Endometrial microvascular endothelial cells (primary cell): ENCODE measurements around the gene ATP2C2. TPM values are rescaled to one million over a fixed set of nuclear protein-coding genes. Genes with fewer than 3 reads are reported as not detected.

Source experiments
- in situ Hi-C: cut with HindIII; loops from 2 replicates; pipeline ENCODE4 v1.10.0; 2017; ENCODE audit warnings: low sequenced_read_pairs, low pct_unique_long_range_greater_than_20kb; ENCODE audit errors: inconsistent ontology term
- total RNA-seq: library from RNA; depleted of rRNA; stranded (reverse); fragments of >200 nt; gene quantifications from one replicate; pipeline ENCODE4 v1.2.3, GENCODE V29; 2015; ENCODE audit errors: inconsistent ontology term

The ATP2C2 gene, protein sequence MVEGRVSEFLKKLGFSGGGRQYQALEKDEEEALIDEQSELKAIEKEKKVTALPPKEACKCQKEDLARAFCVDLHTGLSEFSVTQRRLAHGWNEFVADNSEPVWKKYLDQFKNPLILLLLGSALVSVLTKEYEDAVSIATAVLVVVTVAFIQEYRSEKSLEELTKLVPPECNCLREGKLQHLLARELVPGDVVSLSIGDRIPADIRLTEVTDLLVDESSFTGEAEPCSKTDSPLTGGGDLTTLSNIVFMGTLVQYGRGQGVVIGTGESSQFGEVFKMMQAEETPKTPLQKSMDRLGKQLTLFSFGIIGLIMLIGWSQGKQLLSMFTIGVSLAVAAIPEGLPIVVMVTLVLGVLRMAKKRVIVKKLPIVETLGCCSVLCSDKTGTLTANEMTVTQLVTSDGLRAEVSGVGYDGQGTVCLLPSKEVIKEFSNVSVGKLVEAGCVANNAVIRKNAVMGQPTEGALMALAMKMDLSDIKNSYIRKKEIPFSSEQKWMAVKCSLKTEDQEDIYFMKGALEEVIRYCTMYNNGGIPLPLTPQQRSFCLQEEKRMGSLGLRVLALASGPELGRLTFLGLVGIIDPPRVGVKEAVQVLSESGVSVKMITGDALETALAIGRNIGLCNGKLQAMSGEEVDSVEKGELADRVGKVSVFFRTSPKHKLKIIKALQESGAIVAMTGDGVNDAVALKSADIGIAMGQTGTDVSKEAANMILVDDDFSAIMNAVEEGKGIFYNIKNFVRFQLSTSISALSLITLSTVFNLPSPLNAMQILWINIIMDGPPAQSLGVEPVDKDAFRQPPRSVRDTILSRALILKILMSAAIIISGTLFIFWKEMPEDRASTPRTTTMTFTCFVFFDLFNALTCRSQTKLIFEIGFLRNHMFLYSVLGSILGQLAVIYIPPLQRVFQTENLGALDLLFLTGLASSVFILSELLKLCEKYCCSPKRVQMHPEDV
- total RNA-seq: not detected

DNA sequence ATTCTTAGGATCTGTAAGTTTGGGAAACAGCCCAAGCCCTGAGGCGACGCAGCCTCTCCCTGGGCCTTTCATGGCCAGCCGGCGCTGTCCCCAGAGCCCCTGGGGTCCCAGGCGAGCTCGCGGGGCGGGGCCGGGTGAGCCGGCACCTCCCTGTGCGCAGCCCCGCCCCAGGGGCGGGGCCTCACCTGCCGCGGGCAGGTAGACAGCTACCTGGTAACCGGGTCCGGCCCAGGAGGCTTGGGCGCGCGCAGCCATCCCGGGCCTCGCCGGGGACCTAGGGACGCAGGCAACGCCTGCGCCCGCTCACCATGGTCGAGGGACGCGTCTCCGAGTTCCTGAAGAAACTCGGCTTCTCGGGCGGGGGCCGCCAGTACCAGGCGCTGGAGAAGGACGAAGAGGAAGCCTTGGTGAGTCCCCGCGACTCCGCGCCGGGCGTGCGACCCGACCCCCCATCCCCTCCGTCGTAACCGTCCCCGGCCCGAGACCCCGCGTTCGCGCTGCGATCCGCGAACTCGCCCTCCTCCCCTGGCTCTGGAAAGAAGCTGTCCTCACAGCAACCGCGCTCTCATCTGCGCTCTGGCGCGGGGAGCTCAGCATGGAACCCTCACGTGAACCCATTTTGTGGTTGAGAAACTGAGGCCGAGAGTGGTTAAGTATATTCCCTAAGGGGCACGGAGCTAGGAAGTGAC lies at the start of gene ATP2C2:
Gene ATP2C2, plus strand, starts transcription at position 231 of the 689 bp plus-strand sequence. Its CDS starts 78 bp downstream, at position 309.
- in situ Hi-C loops: no loop called here

DNA sequence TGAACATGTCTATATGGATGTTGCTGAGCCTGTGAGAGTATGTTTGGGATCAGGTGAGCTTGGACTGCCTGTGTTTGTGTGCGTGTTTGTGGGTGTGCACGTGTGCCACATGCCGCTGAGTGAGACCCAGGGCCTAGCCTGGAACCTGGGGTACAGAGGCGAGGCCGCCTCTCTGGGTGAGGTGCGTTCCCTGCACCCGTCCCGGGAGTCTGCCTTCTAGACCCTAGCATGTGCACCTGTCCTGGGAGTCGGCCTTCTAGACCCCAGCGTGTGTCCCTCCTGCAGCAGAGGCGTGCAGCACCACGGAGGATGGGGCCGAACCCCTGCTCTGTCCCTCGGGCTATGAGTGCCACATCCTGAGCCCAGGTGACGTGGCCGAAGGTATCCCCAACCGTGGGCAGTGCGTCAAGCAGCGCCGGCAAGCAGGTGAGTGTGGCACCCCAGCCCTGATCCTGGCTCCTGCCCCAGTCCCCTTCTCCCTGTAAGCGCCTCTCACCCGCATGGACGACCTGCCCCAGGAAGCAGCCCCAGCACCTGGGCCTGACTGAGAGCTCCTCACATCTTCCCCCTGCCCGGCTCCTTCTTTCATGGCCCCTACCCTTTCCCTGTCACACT lies 49.1 kb upstream of the ATP2C2 start:
- in situ Hi-C loops: no loop called here

DNA sequence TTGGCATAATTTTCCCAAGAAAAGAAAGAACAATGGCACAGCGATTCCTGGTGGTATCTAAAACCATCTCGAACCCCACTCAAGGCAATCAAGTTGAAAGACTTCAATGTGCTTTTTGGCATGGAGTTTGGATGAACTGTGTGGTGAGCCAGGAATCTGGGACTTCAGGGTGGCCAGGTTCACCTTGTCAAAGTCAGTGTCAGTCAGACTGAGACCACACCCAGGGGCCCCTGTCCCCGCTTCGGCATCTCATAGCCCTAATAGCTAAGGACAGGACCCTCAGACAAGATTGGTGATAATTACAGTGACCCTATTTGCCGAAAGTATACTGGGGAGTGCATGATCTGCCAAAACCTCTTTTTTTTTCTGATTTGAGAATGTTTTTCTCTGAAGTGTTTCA lies 47.8 kb upstream of the ATP2C2 start:
- in situ Hi-C loops: no loop called here

DNA sequence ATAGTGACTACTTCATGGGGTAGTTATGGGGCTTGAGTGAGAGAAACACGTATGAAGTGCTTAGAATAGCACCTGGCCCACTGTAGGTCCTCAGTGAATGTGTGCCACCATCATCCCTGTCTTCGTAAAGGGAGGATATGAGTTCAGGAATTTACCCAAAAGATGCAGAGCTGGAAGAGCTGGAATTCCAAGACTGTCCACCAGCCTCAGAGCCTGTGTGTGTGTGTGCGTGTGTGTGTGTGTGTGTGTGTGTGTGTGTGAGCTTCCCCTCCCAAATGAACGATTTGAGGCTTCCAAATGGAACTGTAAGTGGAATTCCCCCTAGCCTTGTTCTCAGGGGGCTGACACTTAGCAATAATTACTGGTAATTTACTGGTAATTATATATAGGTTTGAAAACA lies 46.4 kb upstream of the ATP2C2 start:
- in situ Hi-C loops: no loop called here

DNA sequence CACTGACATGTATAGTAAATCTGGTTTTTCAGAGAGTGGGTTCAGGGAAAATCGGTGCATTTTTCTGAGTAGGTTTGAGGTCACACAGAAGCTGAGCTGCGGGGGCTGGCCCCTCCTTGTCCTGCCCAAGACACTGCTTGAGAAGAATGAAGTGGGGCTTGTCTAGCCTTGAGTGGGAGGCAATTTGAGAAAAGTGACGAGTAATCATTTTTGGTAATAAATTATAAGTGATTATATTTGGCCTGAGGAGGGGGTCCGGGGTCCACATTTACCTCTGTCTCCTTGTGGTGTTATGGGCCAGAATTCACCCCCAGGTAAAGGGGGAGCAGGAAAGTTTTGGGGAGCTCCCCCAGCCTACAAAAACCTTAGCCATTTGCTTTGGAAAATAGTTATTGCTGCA lies 45.6 kb upstream of the ATP2C2 start:
- in situ Hi-C loops: no loop called here

DNA sequence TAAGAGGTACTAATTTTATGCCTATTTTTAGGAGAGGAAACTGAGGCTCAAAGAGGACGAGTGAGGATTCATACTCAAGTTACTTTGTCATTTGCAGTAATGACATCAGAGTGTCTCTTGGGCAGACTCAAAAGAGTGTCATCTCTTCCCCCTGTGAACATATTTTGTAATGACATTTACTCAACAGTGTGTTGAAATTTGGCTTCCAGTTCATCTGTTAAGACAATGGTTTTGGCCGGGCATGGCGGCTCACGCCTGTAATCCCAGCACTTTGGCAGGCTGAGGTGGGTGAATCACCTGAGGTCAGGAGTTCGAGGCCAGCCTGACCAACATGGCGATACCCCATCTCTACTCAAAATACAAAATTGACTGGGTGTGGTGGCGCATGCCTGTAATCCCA lies 44.7 kb upstream of the ATP2C2 start:
- in situ Hi-C loops: no loop called here

DNA sequence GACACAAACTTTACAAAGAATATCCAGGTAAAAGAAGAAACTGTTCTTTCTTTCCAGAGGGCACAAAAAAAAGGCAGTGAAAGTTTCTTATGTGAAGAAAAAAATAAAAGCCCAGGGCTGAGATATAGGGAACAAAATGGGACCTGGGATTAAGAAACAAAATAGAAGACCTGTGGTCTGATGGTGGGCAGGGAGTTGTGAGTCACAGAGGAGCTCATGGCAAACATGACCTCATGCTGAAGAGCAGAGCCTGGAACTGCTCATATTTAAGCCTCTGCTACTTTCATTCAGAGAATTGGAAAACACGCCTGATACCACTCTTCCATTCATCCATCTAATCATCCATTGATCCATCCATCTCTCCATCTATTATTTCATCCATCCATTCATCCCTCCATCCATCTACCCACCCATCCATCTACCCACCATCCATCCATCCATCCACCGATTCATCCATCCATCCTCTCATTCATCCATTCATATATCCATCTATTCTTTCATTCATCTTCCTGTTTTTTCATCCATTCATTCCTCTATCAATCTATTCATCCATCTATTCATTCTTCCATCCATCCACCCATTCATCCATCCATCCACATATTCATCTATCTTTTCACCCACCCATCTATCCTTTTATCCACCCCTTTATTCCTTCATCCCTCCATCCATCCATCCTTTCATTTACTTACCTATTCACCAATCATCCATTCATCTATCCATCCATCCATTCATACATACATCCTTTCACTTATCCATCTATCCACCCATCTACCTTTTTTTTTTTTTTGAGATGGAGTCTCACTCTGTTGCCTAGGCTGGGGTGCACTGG lies 43.7 kb upstream of the ATP2C2 start:
- in situ Hi-C loops: no loop called here

DNA sequence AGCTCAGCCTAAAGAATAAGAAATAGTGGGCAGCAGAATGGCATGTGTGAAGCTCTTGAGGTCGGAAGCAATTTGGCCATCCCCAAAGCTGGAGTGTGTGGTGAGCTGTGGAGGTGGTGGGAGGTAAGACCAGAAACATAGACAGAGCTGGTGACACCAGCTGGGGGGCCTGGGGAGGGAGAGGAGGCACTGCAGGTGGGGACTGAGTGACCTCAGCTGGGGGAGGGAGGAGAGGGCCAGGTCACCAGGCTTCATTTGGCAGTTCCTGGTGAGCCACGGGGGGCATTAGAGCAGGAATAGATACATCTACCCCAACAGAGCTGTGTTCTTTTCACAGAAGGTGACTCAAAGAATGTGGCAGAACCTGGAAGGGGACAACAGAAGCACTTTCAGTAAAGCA lies 41.8 kb upstream of the ATP2C2 start:
- in situ Hi-C loops: no loop called here

DNA sequence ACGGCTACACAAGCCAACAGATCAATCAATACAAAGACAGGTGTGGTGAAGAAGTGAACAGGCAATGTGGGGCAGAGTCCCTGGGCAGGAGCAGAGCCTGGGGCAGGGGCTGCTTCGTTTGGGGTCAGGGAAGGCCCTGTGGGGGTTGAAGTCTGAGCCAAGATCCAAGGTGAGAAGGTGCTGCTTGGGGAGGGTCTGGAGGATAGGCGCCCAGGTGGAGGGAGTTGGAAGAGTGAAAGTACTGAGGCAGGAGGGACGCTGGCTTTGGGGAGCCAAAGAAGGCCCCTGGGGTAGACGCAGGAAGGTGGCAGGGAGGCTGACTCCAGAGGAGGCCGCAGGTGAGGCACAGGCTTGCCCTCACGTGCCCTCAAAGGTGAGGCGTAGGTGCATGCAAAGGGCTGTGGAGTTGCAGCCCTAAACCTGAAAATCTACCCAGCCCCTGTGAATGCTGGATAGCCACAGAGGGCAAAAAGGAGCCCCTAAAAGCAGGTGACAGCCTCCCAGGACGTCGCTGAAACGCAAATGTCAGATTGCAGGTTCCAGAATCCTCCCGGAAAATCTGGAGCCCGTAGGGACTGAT lies 40.3 kb upstream of the ATP2C2 start:
- in situ Hi-C loops: no loop called here

DNA sequence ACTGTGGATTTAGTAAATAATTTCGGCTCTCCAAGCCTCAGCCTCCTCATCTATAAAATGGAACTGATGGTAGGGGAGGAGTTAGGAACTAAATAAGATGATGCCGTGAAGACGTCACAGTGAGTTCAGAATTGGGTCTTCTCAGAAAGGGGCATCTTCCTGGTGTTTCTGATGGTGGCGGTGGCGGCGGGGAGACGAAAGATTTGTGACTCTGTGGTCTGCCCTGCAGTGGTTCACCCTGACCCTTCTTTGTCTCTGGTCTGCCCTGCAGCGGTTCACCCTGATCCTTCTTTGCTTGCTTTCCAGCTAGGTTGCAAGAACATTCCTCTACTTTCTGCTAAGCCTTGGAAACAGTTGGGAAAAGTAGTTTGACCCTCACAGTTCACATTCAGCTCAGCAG lies 39.3 kb upstream of the ATP2C2 start:
- in situ Hi-C loops: no loop called here

DNA sequence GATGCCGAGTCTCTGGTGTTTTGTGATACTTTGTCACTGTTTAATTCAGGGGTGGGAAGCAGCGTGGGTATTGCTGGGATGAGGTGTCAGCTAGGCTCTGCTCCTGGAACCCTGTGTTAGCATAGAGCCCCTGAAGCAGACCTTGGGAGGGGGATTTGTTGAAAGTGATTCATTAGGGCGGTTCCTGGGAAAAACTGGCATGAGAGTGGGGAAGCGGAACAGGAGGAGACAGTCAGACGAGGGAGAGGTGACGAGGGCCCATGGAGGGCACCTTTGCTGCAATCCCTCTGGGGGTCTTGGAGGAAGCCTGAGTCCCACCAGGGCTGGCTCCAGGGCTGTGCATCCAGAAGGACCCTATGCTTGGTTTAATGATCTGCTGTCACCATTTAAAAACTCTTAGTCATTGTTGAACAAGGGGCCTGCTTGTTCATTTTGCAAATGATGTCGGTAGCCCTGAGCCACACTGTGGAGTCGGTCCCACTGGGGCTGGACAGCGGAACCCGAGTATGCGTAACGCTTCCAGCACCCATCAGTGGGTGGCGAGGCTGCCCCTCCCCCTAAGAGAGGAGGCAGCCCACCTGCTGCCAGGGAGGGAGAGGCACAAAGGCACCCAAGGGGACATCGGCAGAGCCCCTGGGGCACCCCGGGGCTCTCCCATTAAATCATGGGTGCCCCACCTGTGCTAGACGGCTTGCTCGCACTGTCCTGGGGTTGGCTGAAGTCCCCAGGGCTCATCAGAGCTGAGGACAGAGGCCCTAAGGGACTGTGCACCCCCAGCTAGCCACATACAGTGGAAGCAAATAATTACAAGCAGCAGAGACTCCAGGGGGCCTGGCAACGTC lies 38.3 kb upstream of the ATP2C2 start:
- in situ Hi-C loops: no loop called here

DNA sequence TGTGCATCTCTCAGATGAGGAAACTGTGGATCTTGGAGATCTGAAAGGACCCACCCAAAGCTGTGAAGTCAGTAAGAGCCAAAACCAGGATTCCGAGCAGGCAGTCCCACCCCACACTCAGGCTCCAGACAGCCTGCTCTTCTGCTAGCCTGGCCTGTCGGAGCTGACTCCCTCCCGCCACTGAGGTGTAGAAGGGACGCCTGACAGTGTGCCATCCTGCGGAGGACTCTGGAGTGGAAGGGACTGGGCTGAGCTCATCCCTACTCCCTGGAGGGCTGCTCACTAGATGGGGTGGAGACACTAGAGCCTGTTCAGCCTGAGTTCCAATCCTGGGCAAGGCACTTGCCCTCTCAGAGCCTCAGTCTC lies 37.7 kb upstream of the ATP2C2 start:
- in situ Hi-C loops: no loop called here

DNA sequence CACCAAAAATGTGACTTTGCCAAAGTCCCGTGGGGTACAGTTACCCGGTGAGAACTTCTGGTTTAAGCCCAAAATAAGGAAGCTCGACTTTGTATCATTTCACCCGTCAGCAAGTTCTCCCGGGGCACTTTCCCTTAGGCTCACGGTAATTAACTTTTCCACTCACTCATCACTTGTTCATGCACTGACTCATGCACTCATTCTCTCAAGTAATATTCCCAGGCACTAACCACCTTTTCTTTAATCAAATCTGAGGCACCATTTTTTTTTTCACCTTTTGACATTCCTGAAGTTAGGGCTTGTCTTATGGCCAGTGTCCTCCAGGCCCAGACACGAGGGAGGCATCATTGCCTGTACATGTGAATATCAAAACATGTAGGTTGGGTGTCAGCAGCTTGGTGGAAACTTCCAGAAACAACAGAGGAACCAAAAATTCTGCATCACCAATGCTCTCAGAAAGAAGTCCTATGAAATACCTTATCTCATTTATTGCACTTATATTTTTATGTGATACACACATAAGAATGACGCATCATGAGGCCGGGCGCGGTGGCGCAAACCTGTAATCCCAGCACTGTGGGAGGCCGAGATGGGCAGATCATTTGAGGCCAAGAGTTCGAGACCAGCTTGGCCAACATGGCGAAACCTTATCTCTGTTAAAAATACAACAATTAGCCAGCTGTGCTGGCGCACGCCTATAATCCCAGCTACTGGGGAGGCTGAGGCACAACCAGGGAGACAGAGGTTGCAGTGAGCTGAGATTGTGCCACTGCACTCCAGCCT lies 36.1 kb upstream of the ATP2C2 start:
- in situ Hi-C loops: no loop called here

DNA sequence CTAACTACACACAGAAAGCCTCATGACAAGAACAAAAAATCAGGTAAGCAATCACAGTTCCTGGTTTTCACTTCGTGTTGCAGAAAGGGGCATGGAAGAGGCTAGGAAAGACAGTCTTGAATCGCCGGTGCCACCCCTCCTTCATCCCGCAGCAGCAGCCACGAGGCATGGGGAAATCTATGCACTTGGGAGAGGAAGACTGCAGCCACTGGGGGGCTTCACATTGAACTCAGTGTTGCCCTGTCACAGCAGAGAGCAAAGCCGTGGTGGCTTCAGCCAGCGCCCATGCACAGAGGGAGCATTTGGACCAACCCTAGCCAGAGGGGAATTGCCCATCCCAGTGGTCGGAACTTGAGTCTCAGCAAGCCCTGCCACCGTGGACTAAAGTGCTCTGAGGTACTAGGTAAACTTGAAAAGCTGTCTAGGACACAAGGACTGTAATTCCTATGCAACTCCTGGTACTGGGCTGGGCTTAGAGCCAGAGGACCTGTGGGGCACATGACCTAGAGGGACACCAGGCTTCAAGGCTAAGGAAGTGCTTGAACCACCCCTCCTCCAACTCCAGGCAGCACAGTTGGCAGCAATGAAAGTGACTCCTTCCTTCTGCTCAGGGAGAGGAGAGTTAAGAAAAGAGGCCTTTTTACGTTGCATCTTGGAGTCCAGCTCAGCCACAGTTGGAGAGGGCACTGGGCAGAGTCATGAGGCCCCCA lies 35.2 kb upstream of the ATP2C2 start:
- in situ Hi-C loops: no loop called here

DNA sequence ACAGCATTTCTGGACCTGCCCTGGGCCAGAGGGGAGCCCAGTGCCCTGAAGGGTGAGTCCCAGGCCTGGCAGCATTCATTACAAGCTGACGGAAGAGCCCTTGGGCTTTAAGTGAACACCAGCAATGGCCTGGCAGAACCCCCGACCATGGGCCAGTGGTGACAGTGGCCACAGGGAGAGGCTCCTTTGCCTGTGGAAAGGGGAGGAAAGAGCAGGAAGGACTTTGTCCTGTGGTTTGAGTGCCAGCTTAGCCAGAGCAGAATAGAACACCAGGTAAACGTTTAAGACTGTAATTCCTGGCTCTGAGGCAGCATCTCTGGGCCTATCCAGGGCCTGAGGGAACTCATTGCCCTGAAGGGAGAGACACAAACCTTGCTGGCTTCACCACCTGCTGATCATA lies 34.3 kb upstream of the ATP2C2 start:
- in situ Hi-C loops: no loop called here

DNA sequence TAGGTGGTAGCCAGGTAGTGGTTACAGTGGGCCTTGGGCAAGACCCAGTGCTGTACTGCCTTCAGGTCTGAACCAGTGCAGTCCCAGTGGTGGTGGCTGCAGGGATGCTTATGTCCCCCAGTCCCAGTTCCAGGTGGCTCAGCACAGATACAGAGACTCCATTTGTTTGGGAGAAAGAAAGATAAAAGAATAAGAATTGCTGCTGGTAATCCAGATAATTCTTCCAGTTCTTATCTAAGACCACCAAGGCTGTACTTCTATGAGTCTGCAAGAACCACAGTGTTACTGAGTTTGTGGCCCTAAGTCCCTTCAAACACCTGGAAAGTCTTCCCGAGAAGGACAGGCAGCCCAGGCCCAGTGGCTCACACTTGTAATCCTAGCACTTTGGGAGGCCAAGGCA lies 33.9 kb upstream of the ATP2C2 start:
- in situ Hi-C loops: no loop called here
